ENCODE measurements around the gene TMEM141. TPM values are rescaled to one million over a fixed set of nuclear protein-coding genes. Genes with fewer than 3 reads are reported as not detected.
"Not testable (repeated sequence)": the region's sequence is repeated elsewhere in the genome, so short reads cannot be mapped to it uniquely, and the experiment has no call there.

Gene TMEM141
- total and polyA plus RNA-seq, 8 donors, result 29.2 to 104 (median 39.5) TPM

GRCh38 chr9:136782452-136782851 lies 8.7 kb upstream of the TMEM141 start:
- intact Hi-C loops (cut with DNase I), result no loop called here
- 91 to 94% methylated on average over 3 of the region's 3 CpGs for WGBS, 2 donors
- no peak for DNase-seq
- no peak for ATAC-seq
- Histone ChIP-seq H3K9me3 (no peaks in the 10 kb centered on the region), H3K4me3 (no peak overlapping the region), H3K27me3 (no peaks in the 10 kb centered on the region), H3K4me1 (no peaks in the 10 kb centered on the region), H3K27ac (no peak overlapping the region), H3K36me3 (no peaks in the 10 kb centered on the region)
- no peak for FAIRE-seq
- no peak for TF ChIP-seq CTCF (IDR thresholded peaks at IDR 0.05)

GRCh38 chr9:136784249-136784996 lies 6.7 kb upstream of the TMEM141 start:
- H3K27ac ChIP-seq, result no peak overlapping the region
- no peaks in the 10 kb centered on the region for H3K27me3 ChIP-seq
- intact Hi-C loops (cut with DNase I), result no loop called here
- ATAC-seq (peak in 2 of 4 donors; percentile 40 to 48), FAIRE-seq (no peak), DNase-seq (no peak)
- 27 to 35% methylated on average over 9 of the region's 9 CpGs for WGBS, 2 donors
- H3K36me3 ChIP-seq, result no peaks in the 10 kb centered on the region
- peak in 3 of 4 donors; percentile 27 to 52 (median 30) for TF ChIP-seq CTCF (IDR thresholded peaks at IDR 0.05)
- H3K4me1 ChIP-seq, result peaks cover 0 to 16% (median under 1%) of the 10 kb centered on the region in 3 donors
- H3K4me3 ChIP-seq, result no peak overlapping the region
- H3K9me3 ChIP-seq, result no peaks in the 10 kb centered on the region

GRCh38 chr9:136784997-136785361 lies 6.2 kb upstream of the TMEM141 start:
- 59 to 82% methylated on average over 6 of the region's 6 CpGs for WGBS, 2 donors
- Histone ChIP-seq H3K27ac (no peak overlapping the region), H3K4me1 (peaks cover 3 to 21% (median 6%) of the 10 kb centered on the region in 3 donors), H3K9me3 (no peaks in the 10 kb centered on the region), H3K4me3 (no peak overlapping the region), H3K27me3 (no peaks in the 10 kb centered on the region), H3K36me3 (no peaks in the 10 kb centered on the region)
- no peak for DNase-seq
- intact Hi-C loops (cut with DNase I), result loop anchor here in 2 of 3 donors (5.0 kb wide), 1 partner anchor 252 kb away; no protein-coding TSS in a partner anchor
- TF ChIP-seq CTCF (IDR thresholded peaks at IDR 0.05), result no peak
- FAIRE-seq, result no peak
- peak in 2 of 4 donors; percentile 64 to 65 for ATAC-seq

GRCh38 chr9:136785565-136786355 lies 5.4 kb upstream of the TMEM141 start:
- H3K36me3 ChIP-seq, H3K27me3 ChIP-seq, H3K9me3 ChIP-seq, H3K4me3 ChIP-seq, FAIRE-seq, H3K27ac ChIP-seq: not testable (repeated sequence)
- DNase-seq (peak in 3 of 6 donors; percentile 60 to 74 (median 61)), ATAC-seq (peak in 2 of 4 donors; percentile 10 to 13)
- peaks cover 10 to 27% (median 11%) of the 10 kb centered on the region in 3 donors for H3K4me1 ChIP-seq
- WGBS, 2 donors, result 41 to 61% methylated on average over 23 of the region's 23 CpGs
- intact Hi-C loops (cut with DNase I), result loop anchor here in 2 of 3 donors (5.0 kb wide), 1 partner anchor 252 kb away; no protein-coding TSS in a partner anchor

GRCh38 chr9:136786451-136786850 lies 4.7 kb upstream of the TMEM141 start:
- H3K4me3 ChIP-seq, result no peak overlapping the region
- no peak for ATAC-seq
- H3K27ac ChIP-seq, result no peak overlapping the region
- intact Hi-C loops (cut with DNase I), result loop anchor here in 2 of 3 donors (5.0 kb wide), 1 partner anchor 251 kb away; no protein-coding TSS in a partner anchor
- H3K27me3 ChIP-seq, result no peaks in the 10 kb centered on the region
- H3K4me1 ChIP-seq, result peaks cover 10 to 27% (median 11%) of the 10 kb centered on the region in 3 donors
- no peak for FAIRE-seq
- H3K9me3 ChIP-seq, result no peaks in the 10 kb centered on the region
- WGBS, 2 donors, result 32 to 44% methylated on average over 10 of the region's 10 CpGs
- no peaks in the 10 kb centered on the region for H3K36me3 ChIP-seq
- TF ChIP-seq CTCF (IDR thresholded peaks at IDR 0.05), result no peak
- DNase-seq, result no peak

- H3K27me3 ChIP-seq, FAIRE-seq, ATAC-seq, H3K36me3 ChIP-seq, H3K9me3 ChIP-seq, H3K27ac ChIP-seq, H3K4me3 ChIP-seq, DNase-seq: not testable (repeated sequence)
- 22 to 26% methylated on average over 4 of the region's 4 CpGs for WGBS, 2 donors
- intact Hi-C loops (cut with DNase I), result loop anchor here in 2 of 3 donors (5.0 kb wide), 1 partner anchor 250 kb away; no protein-coding TSS in a partner anchor
- peaks cover 11 to 29% (median 12%) of the 10 kb centered on the region in 3 donors for H3K4me1 ChIP-seq
These were observed 4.2 kb upstream of the TMEM141 start for GRCh38 chr9:136786983-136787382.

Measured in pancreas (tissue), 10 donors.